NCI-H187 (cell line): ENCODE data around the gene MGST3.
A peak's percentile ranks its signal among the peaks of the same experiment; 100 is the strongest.
"Not testable (repeated sequence)": the region's sequence is repeated elsewhere in the genome, so short reads cannot be mapped to it uniquely, and the experiment has no call there.

Source experiments
- DNase-seq, 2 experiments: peaks; one replicate each; lab custom pipeline; 2025; lab: John Stamatoyannopoulos, UW

The MGST3 gene

GRCh38 chr1:165629151-165629550, 1.9 kb upstream of the MGST3 start:
- DNase-seq: no peak

GRCh38 chr1:165629848-165630628, 996 bp upstream of the MGST3 start:
- DNase-seq: peak; percentile 58 to 74

DNA sequence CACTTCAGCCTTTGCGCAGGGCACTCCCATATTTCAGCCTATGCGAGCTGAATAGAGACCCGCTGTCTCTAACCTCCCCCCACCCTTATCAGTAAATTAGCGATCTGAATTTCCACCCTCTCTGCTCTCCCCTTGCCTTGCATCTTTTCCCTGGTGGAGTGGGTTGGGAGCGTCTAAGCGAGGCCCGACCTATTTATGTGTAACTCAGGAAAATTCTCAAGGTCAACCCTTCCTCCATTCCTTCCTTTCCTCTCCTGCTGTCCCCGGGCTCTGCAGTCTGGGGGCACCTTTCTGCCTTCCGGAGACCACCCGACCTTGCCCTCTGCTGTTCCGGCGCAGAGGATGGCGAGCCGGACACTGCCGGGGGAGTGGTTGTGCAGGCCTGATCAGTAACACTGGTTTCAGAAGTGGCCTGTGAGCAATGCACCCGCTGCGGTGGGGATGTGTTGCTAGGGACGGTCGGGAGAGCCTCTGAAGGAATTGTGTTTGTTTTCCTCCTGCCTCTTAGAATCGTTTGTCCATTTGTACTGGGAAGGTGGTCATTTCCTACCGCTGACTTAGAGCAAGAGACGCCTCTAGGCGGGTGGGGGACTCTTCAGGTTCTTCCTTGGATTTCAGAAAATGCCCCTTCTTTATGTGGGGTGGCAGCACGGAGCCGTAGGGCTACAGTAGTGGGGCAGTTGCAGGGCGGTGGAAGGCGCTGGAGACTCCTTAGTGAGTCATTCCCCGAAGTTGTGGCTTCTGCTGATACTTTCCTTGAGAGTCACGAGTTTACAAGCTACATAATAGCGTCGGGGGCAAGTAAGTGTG, 513 bp downstream of the MGST3 start:
- DNase-seq: peak; percentile 29 to 83

- no peak for DNase-seq
Measured at GRCh38 chr1:165632152-165632469, 1.1 kb downstream of the MGST3 start.

GRCh38 chr1:165632491-165632890, 1.5 kb downstream of the MGST3 start:
- no peak for DNase-seq

- no peak for DNase-seq
Measured at GRCh38 chr1:165633614-165634013, 2.6 kb downstream of the MGST3 start.

DNA sequence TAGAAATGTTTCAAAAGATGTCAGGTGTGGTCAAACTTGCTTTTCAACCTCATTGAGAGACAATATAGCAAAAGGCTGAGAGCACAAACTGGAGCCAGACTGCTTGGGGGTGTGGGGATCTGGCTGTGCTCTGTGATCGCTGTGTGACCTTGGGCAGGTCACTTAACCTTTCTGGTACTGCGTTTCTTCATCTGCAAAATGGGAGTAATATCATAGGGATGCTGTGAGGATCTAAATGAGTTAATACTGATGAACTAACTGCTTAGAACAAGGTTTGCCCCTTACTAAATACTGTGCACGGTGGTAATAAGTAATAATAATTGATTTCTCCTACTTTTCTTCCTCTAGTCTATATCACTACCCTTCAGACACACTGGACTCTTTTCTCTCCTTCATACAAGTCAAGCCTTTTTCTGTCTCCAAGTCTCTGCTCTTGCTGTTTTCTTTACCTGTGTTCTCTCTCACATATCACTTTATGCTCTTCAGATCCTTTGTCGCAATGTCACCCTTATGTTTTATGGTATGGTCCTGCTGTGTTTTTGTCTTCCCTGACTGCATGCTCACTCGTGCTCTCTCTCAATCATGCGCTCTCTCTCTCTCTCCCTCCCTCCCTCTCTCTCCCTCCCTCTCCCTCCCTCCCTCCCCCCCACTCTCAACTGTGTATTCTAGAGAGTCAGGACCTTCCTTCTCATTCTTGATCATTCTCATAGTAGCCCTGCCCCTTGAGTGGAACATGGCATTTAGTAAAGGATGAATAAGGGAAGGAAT, 3.3 kb downstream of the MGST3 start:
- DNase-seq: no peak

DNA sequence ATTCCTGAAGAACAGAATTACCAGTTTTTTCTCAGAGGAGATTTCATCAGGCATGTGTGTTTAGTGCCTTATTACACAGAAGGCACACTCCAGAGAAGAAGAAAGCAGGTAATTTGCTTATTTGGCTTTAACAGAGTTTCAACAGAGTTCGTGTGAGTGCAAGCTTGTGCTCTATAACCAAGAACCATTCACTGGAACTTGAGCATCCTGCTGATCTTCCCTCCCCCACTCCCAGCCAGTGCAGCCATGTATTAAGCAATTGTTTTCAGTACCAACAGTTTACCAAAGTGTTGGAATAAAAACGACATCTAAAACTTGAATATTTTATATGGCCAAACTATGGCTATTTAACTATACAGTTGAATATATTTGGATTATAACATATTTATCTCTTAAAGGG, 4.3 kb downstream of the MGST3 start:
- no peak for DNase-seq

GRCh38 chr1:165635823-165636222, 4.8 kb downstream of the MGST3 start:
- no peak for DNase-seq

GRCh38 chr1:165637427-165637826, 6.4 kb downstream of the MGST3 start:
- no peak for DNase-seq

DNA sequence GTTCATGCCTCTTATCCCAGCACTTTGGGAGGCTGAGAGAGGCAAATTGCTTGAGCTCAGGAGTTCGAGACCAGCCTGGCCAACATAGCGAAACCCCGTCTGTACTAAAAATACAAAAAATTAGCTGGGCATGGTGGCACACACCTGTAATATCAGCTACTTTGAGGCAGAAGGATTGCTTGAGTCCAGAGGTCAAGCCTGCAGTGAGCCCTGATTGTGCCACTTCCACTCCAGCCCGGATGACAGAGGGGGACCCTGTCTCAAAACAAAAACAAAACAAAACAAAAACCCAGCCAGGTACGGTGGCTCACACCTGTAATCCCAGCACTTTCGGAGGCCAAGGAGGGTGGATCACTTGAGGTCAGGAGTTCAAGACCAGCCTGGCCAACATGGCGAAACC, 7.2 kb downstream of the MGST3 start:
- DNase-seq: not testable (repeated sequence)

DNA sequence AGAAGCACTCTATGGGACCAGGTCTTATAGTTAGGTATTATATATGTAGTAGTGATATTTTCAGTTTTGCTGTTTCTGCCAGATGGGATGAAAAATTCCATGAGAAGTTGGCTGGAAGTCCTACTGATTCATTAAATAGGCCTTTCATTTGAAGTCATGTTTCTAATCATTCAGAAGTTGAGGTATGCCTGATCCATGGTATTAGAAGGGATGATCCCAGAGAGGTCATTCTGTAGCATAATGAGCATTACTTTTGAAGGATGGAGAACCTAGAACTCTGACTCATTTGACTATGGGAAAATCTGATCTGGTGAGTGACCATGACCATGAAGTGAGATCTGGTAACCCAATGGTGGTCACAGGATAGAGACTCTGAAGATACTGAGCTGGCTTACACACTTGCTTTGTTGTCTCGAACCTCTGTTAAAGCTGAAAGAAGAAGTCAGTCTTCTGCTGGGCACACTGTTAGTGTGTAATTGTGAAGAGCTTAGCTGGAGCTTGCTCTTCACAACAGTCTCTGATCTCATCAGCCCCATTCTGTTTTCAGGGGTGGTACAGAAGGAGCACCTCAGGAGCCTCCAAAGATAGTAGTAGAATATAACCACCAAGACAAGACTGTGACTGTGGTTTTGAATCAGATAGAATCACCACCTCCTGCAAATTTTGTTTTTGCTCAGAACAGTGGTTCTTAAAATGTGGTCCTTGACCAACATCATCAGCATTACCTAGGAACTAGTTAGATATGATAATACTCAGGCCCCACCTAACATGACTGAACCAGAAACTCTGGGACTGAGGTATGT, 9.0 kb downstream of the MGST3 start:
- no peak for DNase-seq

DNA sequence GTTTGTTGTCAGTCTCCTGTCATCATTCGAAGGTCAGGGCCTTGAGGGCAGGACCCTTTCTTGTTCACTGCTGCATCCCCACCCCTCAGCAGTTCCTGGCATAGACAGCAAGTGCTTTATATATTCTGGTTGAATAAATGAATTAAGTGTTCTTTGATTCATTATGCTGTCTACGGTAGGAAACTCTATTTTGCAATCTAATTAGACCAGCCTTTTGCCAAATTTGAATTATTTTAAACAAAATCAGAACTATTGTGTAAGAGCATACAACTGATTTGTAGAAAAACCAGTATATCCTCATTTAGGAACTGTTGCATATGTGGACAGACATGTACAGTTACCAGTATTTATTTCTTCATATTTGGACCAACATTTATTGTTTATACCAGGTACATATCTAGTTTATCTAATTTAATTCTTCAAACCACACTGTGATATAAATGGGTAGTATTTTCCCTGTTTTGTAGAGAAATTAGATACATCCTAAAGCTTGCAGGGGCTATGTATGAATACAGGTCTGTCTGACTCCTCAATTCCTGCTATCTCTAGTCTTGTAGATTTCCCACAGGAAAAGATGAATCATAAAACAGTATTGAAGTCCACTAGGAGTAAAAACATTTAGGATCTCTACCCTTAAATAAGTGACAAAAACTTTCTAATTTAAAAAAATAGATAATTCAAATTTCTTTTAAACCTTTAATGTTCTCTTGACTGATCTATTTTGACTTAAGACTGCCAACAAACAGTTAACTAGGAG, 10.4 kb downstream of the MGST3 start:
- no peak for DNase-seq

DNA sequence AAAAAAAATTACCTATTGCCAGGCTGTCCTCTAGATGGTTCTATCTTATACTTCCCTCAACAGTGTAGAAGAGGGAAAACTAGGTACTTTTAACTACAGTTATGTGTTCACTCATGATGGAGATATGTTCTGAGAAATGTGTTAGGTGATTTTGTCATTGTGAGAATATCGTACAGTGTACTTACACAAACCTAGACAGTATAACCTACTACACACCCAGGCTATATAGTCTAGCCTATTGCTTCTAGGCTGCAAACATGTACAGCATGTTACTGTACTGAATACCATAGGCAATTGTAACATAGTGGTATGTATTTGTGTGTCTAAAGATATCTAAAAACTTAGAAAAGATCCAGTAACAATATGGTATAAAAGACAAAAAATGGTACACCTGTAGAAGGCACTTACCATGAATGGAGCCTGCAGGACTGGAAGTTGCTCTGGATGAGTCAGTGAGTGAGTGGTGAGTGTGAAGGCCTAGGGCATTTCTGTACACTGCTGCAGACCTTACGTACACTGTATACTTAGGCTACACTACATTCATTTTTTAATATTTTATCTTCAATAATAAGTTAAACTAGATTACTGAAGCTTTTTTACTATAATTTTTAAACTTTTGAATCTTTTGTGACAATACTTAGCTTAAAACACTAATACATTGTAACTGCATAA, 13.2 kb downstream of the MGST3 start:
- no peak for DNase-seq

DNA sequence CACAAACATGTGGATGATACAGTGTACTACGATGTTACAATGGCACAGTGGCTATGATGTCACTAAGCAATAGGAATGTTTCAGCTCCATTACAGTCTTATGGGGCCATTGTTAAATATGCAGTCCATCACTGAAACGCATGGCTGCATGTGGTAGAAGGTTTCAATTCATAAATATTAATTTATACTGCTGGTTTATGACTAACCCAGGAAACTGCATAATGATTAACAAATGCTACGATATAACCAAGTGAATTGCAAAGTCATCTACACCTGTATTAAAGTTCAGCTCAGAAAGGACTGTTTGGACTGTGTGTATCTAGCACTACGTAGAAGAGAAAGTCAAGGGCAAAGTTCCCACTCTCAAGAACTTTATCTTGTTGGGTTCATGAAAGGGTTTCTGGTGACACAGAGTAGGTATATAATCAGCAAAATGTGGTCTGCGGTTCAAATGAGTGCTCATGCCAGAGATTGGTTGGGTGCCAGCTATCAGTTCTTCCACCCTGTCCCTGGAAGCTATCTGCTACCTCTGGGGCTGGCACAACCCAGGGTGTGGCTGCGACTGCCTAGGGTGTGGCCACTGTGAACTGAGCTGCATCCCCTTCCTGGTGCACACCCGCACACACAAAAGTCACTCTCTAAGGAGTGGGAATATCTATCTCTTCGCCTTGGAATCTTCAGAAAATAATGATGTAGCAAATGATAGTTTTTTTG, 14.8 kb downstream of the MGST3 start:
- DNase-seq: no peak

DNA sequence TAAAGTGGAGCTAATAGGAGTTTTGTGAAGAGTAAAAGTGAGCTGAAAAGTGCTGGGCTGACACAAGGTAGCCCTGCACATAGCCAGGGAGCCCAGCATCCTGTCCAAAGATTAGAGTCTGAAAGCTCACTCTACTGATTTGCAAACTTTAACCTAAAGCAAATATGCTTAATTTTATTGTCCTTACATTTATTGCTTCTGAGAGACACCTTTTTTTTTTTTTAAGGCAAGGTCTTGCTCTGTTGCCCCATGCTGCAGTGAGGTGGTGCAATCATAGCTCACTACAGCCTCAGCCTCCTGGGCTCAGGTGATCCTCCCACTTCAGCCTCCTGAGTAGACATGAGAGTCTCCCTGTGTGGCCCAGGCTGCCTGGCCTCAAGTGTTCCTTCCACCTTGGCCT, 16.5 kb downstream of the MGST3 start:
- no peak for DNase-seq

GRCh38 chr1:165647970-165648369, 16.9 kb downstream of the MGST3 start:
- no peak for DNase-seq

GRCh38 chr1:165648919-165649572, 18.0 kb downstream of the MGST3 start:
- no peak for DNase-seq

- no peak for DNase-seq
Measured at GRCh38 chr1:165650981-165651625, 20.1 kb downstream of the MGST3 start.
